Breast epithelium (tissue), 4 donors: ENCODE measurements around the gene CST5. TPM values are rescaled to one million over a fixed set of nuclear protein-coding genes. Genes with fewer than 3 reads are reported as not detected.

ENCODE experiments used
- DNase-seq, 2 donors: peaks; one replicate each; pipeline ENCODE4 v3.0.0-alpha.2; 2019; ENCODE audit warnings: low spot score in 2 of 2
- H3K27ac ChIP-seq, 2 donors: fragments of 200-600 bp; sonication (generic) in 1 of 2; one replicate each; pipeline ENCODE4 v1.5.1; 2016 to 2019; ENCODE audit warnings: mild to moderate bottlenecking in 1 of 2
- H3K27me3 ChIP-seq, 2 donors: fragments of 200-600 bp; sonication (generic) in 1 of 2; one replicate each; pipeline versions ENCODE4 v1.5.1 to v1.6.0; 2017 to 2019; ENCODE audit warnings: control low read depth in 1 of 2, mild to moderate bottlenecking in 1 of 2
- H3K36me3 ChIP-seq: fragments of 200-600 bp; one replicate; pipeline ENCODE4 v1.5.1; 2019
- H3K4me1 ChIP-seq, 2 donors: fragments of 200-600 bp; sonication (generic); one replicate each; pipeline ENCODE4 v1.5.1; 2016 to 2019; ENCODE audit warnings: control low read depth in 1 of 2
- H3K4me3 ChIP-seq, 3 donors: fragments of 200-600 bp; sonication (generic); 1 replicate in 2 of 3; 2 replicates in 1 of 3; pipeline ENCODE4 v1.5.1; 2016 to 2019; ENCODE audit warnings: mild to moderate bottlenecking in 3 of 3, moderate library complexity in 2 of 3
- H3K9me3 ChIP-seq, 2 donors: fragments of 200-600 bp; sonication (generic) in 1 of 2; one replicate each; pipeline ENCODE4 v1.5.1; 2016 to 2019; ENCODE audit warnings: control low read depth in 1 of 2
- CTCF ChIP-seq, 3 donors: fragments of 450-650 bp; IDR thresholded peaks; one replicate each; pipeline ENCODE4 v1.5.1; 2016 to 2017; ENCODE audit warnings: antibody characterized with exemption in 3 of 3, mild to moderate bottlenecking in 3 of 3, moderate library complexity in 3 of 3
- POLR2A ChIP-seq: fragments of 450-650 bp; IDR thresholded peaks from one replicate; pipeline ENCODE4 v1.6.1; 2016; ENCODE audit warnings: antibody characterized with exemption, mild to moderate bottlenecking, moderate library complexity
- POLR2AphosphoS5 ChIP-seq, 3 donors: sonication (generic); formaldehyde crosslinking; IDR thresholded peaks; one replicate each; pipeline ENCODE4 v1.6.1; 2017; ENCODE audit warnings: antibody characterized with exemption in 3 of 3
- intact Hi-C: fragments of 100-400 bp; cut with DNase I; formaldehyde crosslinking; loops from one replicate; pipeline ENCODE4 v1.15.1; 2023; ENCODE audit warnings: low total_unique reads
- total RNA-seq, 3 donors: library from RNA; depleted of rRNA; stranded (reverse); fragments of >200 nt; gene quantifications; one replicate each; pipeline ENCODE4 v1.1.0, GENCODE V29; 2016

Gene CST5
- total RNA-seq, 3 donors from 2014 or later: not detected

- intact Hi-C loops: no loop called here
- Histone ChIP-seq H3K27me3 (no peaks in the 10 kb centered on the region), H3K9me3 (no peaks in the 10 kb centered on the region), H3K36me3 (no peaks in the 10 kb centered on the region), H3K27ac (no peak overlapping the region), H3K4me1 (no peaks in the 10 kb centered on the region), H3K4me3 (no peak overlapping the region)
- TF ChIP-seq POLR2A (no peak), CTCF (IDR thresholded peaks at IDR 0.05) (no peak), POLR2AphosphoS5 (IDR thresholded peaks at IDR 0.05) (no peak)
- no peak for DNase-seq
These were observed 41.1 kb upstream of the CST5 start for GRCh38 chr20:23920408-23921325.

- Histone ChIP-seq H3K4me1 (no peaks in the 10 kb centered on the region), H3K27me3 (no peaks in the 10 kb centered on the region), H3K36me3 (no peaks in the 10 kb centered on the region), H3K9me3 (peaks cover 0 to 2% of the 10 kb centered on the region in 2 donors), H3K27ac (no peak overlapping the region), H3K4me3 (no peak overlapping the region)
- intact Hi-C loops: no loop called here
- TF ChIP-seq POLR2AphosphoS5 (IDR thresholded peaks at IDR 0.05): no peak
- TF ChIP-seq POLR2A: no peak
- no peak for TF ChIP-seq CTCF (IDR thresholded peaks at IDR 0.05)
- DNase-seq: no peak
These were observed 39.3 kb upstream of the CST5 start for GRCh38 chr20:23918896-23919295.

- H3K9me3 ChIP-seq: peaks cover 0 to 4% of the 10 kb centered on the region in 2 donors
- no peaks in the 10 kb centered on the region for H3K36me3 ChIP-seq
- no peak for DNase-seq
- H3K27ac ChIP-seq: no peak overlapping the region
- intact Hi-C loops: no loop called here
- H3K4me1 ChIP-seq: no peaks in the 10 kb centered on the region
- no peak for TF ChIP-seq POLR2AphosphoS5 (IDR thresholded peaks at IDR 0.05)
- H3K27me3 ChIP-seq: no peaks in the 10 kb centered on the region
- no peak overlapping the region for H3K4me3 ChIP-seq
These were observed 38.7 kb upstream of the CST5 start for GRCh38 chr20:23918101-23918862.

- no peak for DNase-seq
- intact Hi-C loops: no loop called here
These were observed 37.6 kb upstream of the CST5 start for GRCh38 chr20:23917024-23917725.

More at GRCh38 chr20:23917024-23917725, 37.6 kb upstream of the CST5 start:
- Histone ChIP-seq H3K27ac (no peak overlapping the region), H3K4me3 (no peak overlapping the region), H3K9me3 (peaks cover 0 to 4% of the 10 kb centered on the region in 2 donors), H3K4me1 (no peaks in the 10 kb centered on the region), H3K36me3 (no peaks in the 10 kb centered on the region), H3K27me3 (peaks cover 0 to 2% of the 10 kb centered on the region in 2 donors)
- TF ChIP-seq POLR2A: no peak
- TF ChIP-seq CTCF (IDR thresholded peaks at IDR 0.05): no peak
- TF ChIP-seq POLR2AphosphoS5 (IDR thresholded peaks at IDR 0.05): no peak
